ENCODE results near the gene PLGRKT.

PLGRKT gene

GRCh38 chr9:5455181-5455580 is 17.5 kb upstream of the PLGRKT start:
- no peak for TF ChIP-seq CTCF (IDR thresholded peaks at IDR 0.05; ENCODE audit: control extremely low read depth, extremely low read depth, low read depth, missing control alignments)
- POLR2A ChIA-PET: no interaction called here
- CTCF ChIA-PET: interaction anchor here (1.3 kb wide), 1 partner anchor 127 kb away, joined by 4 read pairs; no protein-coding TSS in a partner anchor
- no peak for DNase-seq (ENCODE audit: extremely low spot score)

GRCh38 chr9:5453673-5454072 is 15.9 kb upstream of the PLGRKT start:
- DNase-seq (ENCODE audit: extremely low spot score): no peak
- CTCF ChIA-PET: no interaction called here
- POLR2A ChIA-PET: no interaction called here
- peak; percentile 8 for TF ChIP-seq CTCF (IDR thresholded peaks at IDR 0.05; ENCODE audit: control extremely low read depth, extremely low read depth, low read depth, missing control alignments)

GRCh38 chr9:5453004-5453403 is 15.3 kb upstream of the PLGRKT start:
- CTCF ChIA-PET: interaction anchor here (1.0 kb wide), 3 partner anchors 11 to 136 kb away, joined by 3 read pairs; partner anchors contain the start of gene PDCD1LG2
- no peak for TF ChIP-seq CTCF (IDR thresholded peaks at IDR 0.05; ENCODE audit: control extremely low read depth, extremely low read depth, low read depth, missing control alignments)
- POLR2A ChIA-PET: interaction anchor here (1.2 kb wide), 1 partner anchor 130 kb away, joined by 10 read pairs; no protein-coding TSS in a partner anchor
- DNase-seq (ENCODE audit: extremely low spot score): no peak

GRCh38 chr9:5452286-5452609 is 14.5 kb upstream of the PLGRKT start:
- no peak for TF ChIP-seq CTCF (IDR thresholded peaks at IDR 0.05; ENCODE audit: control extremely low read depth, extremely low read depth, low read depth, missing control alignments)
- ChIA-PET POLR2A (interaction anchor here (0.7 to 1.2 kb wide), 2 partner anchors 15 to 131 kb away, joined by 5 to 10 read pairs; partner anchors contain the start of gene PLGRKT), CTCF (interaction anchor here (1.0 kb wide), 4 partner anchors 12 to 148 kb away, joined by 3 to 4 read pairs (median 3); partner anchors contain the start of gene PDCD1LG2)

GRCh38 chr9:5450359-5451091 is 12.8 kb upstream of the PLGRKT start, which contains the start of gene CD274:
CD274 (plus strand) TSS chr9:5450542; CDS start chr9:5456114, 5,572 bp downstream.
- peak; percentile 81 for TF ChIP-seq CTCF (IDR thresholded peaks at IDR 0.05; ENCODE audit: control extremely low read depth, extremely low read depth, low read depth, missing control alignments)
- CTCF ChIA-PET: interaction anchor here (0.7 to 3.6 kb wide), 32 partner anchors 8 to 701 kb away, joined by 3 to 53 read pairs (median 4); partner anchors contain the start of genes PDCD1LG2, PLGRKT and RIC1
- POLR2A ChIA-PET: interaction anchor here (0.7 to 3.2 kb wide), 10 partner anchors 9 to 178 kb away, joined by 3 to 27 read pairs (median 4); partner anchors contain the start of genes PLGRKT and RIC1
- peak; percentile 75 for DNase-seq (ENCODE audit: extremely low spot score)

More at GRCh38 chr9:5452286-5452609, 14.5 kb upstream of the PLGRKT start:
- no peak for DNase-seq (ENCODE audit: extremely low spot score)

- POLR2A ChIA-PET: interaction anchor here (0.7 to 3.2 kb wide), 10 partner anchors 9 to 179 kb away, joined by 3 to 27 read pairs (median 4); partner anchors contain the start of genes PLGRKT and RIC1
- no peak for TF ChIP-seq CTCF (IDR thresholded peaks at IDR 0.05; ENCODE audit: control extremely low read depth, extremely low read depth, low read depth, missing control alignments)
- CTCF ChIA-PET: interaction anchor here (0.7 to 3.6 kb wide), 31 partner anchors 7 to 700 kb away, joined by 3 to 53 read pairs (median 4); partner anchors contain the start of genes PDCD1LG2, PLGRKT and RIC1
- DNase-seq (ENCODE audit: extremely low spot score): no peak
Measured at GRCh38 chr9:5449521-5450358, 12.0 kb upstream of the PLGRKT start.

All from GM10248 (cell line).